Activated CD8-positive, alpha-beta memory T cell treated with anti-CD3 and anti-CD28 coated beads, Interleukin-2, amount 10 ng/mL, durations not matched to agents 7 days and 5 days (primary cell): ENCODE results near the gene SLC18B1. TPM values are rescaled to one million over a fixed set of nuclear protein-coding genes. Genes with fewer than 3 reads are reported as not detected.

Source experiments
- ATAC-seq: fragments of 150-1000 bp; cut with Tn5 transposase; one replicate; pipeline ENCODE4 v1.10.0; 2021; ENCODE audit warnings: moderate library complexity
- CTCF ChIA-PET: fragments of 350-600 bp; sonication (Branson Sonifier 250); formaldehyde crosslinking; loops from one replicate; lab custom pipeline; 2021; ENCODE audit warnings: antibody characterized with exemption; lab: Charles Lee
- DNase-seq: peaks from one replicate; pipeline ENCODE4 v3.0.0-alpha.2; 2020
- H3K27ac Mint-ChIP-seq: one replicate; pipeline ENCODE4 v1.8.0; 2021; ENCODE audit warnings: mild to moderate bottlenecking, mixed read lengths
- H3K27me3 Mint-ChIP-seq: one replicate; pipeline ENCODE4 v1.8.0; 2021; ENCODE audit warnings: mixed read lengths
- H3K36me3 Mint-ChIP-seq: one replicate; pipeline ENCODE4 v1.8.0; 2021; ENCODE audit warnings: mild to moderate bottlenecking, mixed read lengths
- H3K4me1 Mint-ChIP-seq: one replicate; pipeline ENCODE4 v1.8.0; 2021; ENCODE audit warnings: mixed read lengths
- H3K4me3 Mint-ChIP-seq: one replicate; pipeline ENCODE4 v1.8.0; 2021; ENCODE audit warnings: mild to moderate bottlenecking, moderate library complexity, mixed read lengths
- H3K9me3 Mint-ChIP-seq: one replicate; pipeline ENCODE4 v1.8.0; 2022; ENCODE audit warnings: low read depth, mixed read lengths
- total RNA-seq, 2 experiments: library from RNA; stranded (reverse); gene quantifications; one replicate each; pipeline ENCODE4 v1.2.3, GENCODE V29; 2021

The SLC18B1 gene
- total RNA-seq, 2 experiments from 2014 or later = 6.4 to 7.8 TPM

DNA sequence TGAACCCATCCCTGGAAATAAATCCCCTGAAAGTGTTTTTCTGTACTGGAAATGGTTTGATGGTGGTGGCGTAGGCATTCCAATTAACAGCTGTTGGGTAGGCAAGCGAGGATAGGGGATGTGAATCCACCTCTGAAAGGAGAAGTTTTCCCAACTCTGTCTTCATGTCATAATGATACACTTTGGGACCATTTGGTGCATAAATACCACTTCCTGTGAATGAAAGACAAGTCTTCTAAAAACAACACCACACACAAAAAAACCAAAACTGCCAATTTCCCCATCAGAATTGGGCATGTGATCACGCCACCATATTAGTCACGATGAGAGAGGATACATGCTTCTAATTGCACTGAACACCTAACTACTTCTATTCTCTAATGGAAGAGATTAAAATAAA lies 47.1 kb downstream of the SLC18B1 start:
- no peak for ATAC-seq
- peaks cover 41% of the 10 kb centered on the region for H3K36me3 Mint-ChIP-seq
- H3K4me1 Mint-ChIP-seq = peaks cover 42% of the 10 kb centered on the region

DNA sequence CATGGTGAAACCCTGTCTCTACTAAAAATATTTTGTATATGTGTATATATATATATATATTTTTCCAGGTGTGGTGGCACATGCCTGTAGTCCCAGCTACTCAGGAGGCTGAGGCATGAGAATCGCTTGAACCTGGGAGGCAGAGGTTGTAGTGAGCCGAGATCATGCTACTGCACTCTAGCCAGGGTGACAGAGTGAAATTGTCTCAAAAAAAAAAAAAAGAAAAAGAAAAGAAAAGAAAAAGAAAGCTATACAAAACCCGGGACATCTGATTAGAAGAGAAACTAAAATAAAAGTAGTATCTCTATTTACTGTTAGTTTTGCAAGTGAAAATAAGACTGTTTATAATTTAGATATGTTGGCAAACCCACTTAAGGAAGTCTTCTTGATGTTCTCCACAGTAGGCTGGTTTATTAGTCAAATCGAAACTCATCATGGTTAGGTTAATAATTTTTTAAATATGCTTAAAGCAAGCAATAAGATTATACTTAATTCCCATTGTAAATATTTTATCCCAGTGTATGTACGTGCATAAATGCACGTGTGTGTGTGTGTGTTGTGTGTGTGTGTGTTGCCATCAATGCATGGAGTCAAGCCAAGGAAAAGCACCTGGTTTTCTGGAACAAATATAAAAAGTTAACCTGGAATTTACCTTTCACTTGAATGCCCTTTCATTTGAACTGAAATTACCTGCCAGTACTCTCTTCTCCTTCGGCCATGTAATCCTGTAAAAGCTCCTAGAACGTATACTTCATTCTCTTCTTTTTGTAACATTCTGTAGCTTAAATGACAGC lies 47.8 kb downstream of the SLC18B1 start:
- H3K4me3 Mint-ChIP-seq = peak overlapping the region; percentile 57
- no peaks in the 10 kb centered on the region for H3K9me3 Mint-ChIP-seq
- peak overlapping the region; percentile 87 for H3K27ac Mint-ChIP-seq
- no peaks in the 10 kb centered on the region for H3K27me3 Mint-ChIP-seq
- CTCF ChIA-PET = interaction anchor here (0.6 to 1.4 kb wide), 4 partner anchors 17 to 75 kb away, joined by 3 read pairs; no protein-coding TSS in a partner anchor
- DNase-seq (no peak), ATAC-seq (peak; percentile 73)
- peaks cover 42% of the 10 kb centered on the region for H3K4me1 Mint-ChIP-seq
- peaks cover 46% of the 10 kb centered on the region for H3K36me3 Mint-ChIP-seq

More for the DNA sequence above, 47.1 kb downstream of the SLC18B1 start:
- Mint-ChIP-seq H3K27me3 (no peaks in the 10 kb centered on the region), H3K27ac (peak overlapping the region; percentile 87), H3K9me3 (no peaks in the 10 kb centered on the region), H3K4me3 (peak overlapping the region; percentile 57)
- CTCF ChIA-PET = interaction anchor here (1.2 to 1.9 kb wide), 4 partner anchors 11 to 42 kb away, joined by 3 to 9 read pairs (median 3); no protein-coding TSS in a partner anchor
- DNase-seq = peak; percentile 60

DNA sequence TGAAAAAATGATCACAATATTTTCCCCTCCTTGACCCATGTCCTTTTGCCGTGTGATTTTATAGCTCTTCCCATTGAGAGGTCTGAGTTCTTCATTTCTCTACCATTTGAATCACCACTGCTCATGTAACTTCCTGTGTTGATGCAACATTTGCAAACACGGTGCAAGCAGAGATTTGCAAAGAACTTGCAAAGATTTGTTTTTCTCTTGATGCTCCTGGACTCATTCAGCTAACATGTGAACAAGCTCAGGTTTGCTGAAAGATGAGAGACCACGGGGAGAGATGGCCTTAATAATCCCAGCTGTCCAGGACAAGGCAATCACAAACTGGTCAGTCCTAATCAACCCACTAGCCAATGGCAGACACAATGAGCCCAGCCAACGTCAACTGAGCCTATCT lies 49.3 kb downstream of the SLC18B1 start:
- CTCF ChIA-PET = interaction anchor here (1.0 to 1.5 kb wide), 5 partner anchors 9 to 21 kb away, joined by 3 to 5 read pairs (median 3); partner anchors contain the start of gene VNN2
- Mint-ChIP-seq H3K9me3 (peaks cover 3% of the 10 kb centered on the region), H3K27ac (peak overlapping the region; percentile 77), H3K27me3 (no peaks in the 10 kb centered on the region), H3K4me1 (peaks cover 47% of the 10 kb centered on the region), H3K4me3 (peak overlapping the region; percentile 7), H3K36me3 (peaks cover 54% of the 10 kb centered on the region)
- DNase-seq (peak; percentile 60), ATAC-seq (peak; percentile 59)

DNA sequence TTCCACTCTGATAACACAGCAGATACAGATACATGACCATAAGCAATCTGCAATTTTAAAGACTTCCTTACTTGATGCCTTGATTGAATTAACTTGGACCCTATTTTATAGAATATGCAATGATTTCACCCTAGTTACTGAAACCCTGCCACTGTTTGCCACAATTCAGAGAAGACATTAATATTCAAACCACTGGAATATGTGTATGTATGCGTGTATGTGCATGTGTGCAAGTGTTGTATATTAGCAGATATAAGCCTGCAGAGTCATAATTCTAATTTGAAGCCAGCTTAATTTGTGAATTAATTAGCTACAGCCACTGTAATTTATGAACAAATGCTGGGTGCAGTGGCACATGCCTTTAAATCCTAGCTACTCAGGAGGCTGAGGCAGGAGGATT lies 50.0 kb downstream of the SLC18B1 start:
- no peak for ATAC-seq
- Mint-ChIP-seq H3K36me3 (peaks cover 59% of the 10 kb centered on the region), H3K27ac (peak overlapping the region; percentile 77), H3K4me3 (no peak overlapping the region), H3K4me1 (peaks cover 47% of the 10 kb centered on the region), H3K27me3 (no peaks in the 10 kb centered on the region), H3K9me3 (peaks cover 3% of the 10 kb centered on the region)
- CTCF ChIA-PET = interaction anchor here (1.0 to 1.5 kb wide), 5 partner anchors 9 to 21 kb away, joined by 3 to 5 read pairs (median 3); partner anchors contain the start of gene VNN2
- DNase-seq = no peak

DNA sequence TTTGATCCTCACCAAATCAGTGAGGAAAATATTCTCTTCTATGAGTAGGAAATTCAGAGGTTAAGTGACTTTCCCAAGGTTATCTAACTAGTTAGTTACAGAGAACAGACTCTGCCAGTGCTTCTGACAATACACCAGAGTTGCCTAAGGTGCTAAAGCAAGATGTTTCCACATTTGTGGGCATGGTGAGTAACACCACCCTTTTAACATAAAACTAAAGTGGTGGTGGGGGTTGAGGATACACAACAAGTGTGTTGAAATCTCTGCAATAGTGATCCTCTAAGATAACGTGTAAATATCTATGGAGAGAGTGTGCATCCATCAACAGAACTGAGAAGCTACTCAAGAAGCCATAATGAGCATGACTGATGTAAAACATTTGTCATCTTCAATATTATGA lies 52.4 kb downstream of the SLC18B1 start:
- Mint-ChIP-seq H3K4me1 (peaks cover 37% of the 10 kb centered on the region), H3K27me3 (no peaks in the 10 kb centered on the region), H3K36me3 (peaks cover 54% of the 10 kb centered on the region), H3K9me3 (peaks cover 3% of the 10 kb centered on the region), H3K4me3 (no peak overlapping the region), H3K27ac (no peak overlapping the region)
- CTCF ChIA-PET = no interaction called here
- DNase-seq (no peak), ATAC-seq (no peak)

DNA sequence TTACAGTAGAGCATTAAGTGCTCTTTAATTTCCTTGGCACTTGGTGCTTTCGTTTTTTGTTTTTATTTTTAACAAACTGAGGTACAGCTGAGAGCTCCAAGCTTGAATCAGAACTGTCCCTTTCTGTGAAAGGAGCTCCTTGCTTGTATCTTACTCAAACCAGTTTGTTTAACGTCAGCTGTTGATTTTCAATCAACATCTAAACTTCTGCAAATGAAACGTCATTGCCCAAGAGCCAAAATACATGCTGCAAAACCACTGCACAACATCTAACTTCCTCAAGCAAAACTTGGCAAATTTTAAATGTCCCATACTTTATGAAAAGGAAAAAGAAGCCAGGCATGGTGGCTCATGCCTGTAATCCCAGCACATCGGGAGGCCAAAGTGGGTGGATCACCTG lies 55.9 kb downstream of the SLC18B1 start:
- CTCF ChIA-PET = no interaction called here
- DNase-seq = no peak
- Mint-ChIP-seq H3K4me3 (no peak overlapping the region), H3K27ac (no peak overlapping the region), H3K36me3 (peaks cover 46% of the 10 kb centered on the region), H3K4me1 (peaks cover 8% of the 10 kb centered on the region), H3K27me3 (peaks cover 12% of the 10 kb centered on the region), H3K9me3 (peaks cover 12% of the 10 kb centered on the region)
- no peak for ATAC-seq

DNA sequence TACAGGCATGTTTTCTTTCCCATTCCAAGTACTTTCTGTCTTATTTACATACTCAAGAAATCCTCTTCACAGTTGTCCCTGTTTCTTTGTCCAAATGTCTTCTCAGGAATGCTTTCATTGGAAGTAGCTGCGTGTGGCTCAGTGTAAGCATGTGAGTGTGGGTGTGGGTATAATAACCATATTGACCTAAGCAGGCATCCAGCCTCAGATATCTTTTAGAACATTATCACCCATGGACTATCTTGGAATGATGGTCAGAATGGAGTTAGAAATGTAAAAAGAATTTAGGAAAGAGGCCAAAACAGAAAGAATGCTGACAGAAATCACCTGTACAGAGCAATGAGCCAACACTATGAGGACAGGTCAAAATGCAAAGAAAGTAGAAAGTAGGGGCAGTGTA lies 57.2 kb downstream of the SLC18B1 start:
- ATAC-seq (no peak), DNase-seq (no peak)
- peaks cover 39% of the 10 kb centered on the region for H3K36me3 Mint-ChIP-seq
- CTCF ChIA-PET = no interaction called here
- no peak overlapping the region for H3K27ac Mint-ChIP-seq
- H3K27me3 Mint-ChIP-seq = peaks cover 16% of the 10 kb centered on the region
- peaks cover 12% of the 10 kb centered on the region for H3K9me3 Mint-ChIP-seq
- H3K4me1 Mint-ChIP-seq = peaks cover 14% of the 10 kb centered on the region
- no peak overlapping the region for H3K4me3 Mint-ChIP-seq

DNA sequence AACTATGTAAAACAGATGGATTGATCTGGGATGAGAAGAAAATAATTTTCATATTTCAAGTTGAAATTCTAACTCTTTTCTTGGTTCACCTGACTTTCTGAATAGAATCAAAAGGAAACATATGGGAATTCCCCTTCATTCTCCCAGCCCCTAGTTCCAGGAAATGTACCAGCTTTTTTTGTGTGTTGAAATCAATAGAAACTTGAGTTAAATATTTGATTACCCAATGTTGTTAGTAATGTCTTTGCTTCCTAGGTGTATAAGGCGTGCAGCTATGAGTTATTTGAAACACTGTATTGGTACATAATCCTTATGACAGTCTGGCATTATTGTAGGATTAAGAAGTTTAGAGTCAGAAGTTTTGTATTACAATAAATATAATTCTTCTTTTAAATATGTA lies 62.2 kb downstream of the SLC18B1 start:
- Mint-ChIP-seq H3K27me3 (peaks cover 29% of the 10 kb centered on the region), H3K27ac (no peak overlapping the region), H3K4me3 (no peak overlapping the region), H3K9me3 (peaks cover 9% of the 10 kb centered on the region), H3K36me3 (peaks cover 11% of the 10 kb centered on the region), H3K4me1 (peaks cover 17% of the 10 kb centered on the region)
- no peak for DNase-seq
- no peak for ATAC-seq
- CTCF ChIA-PET = no interaction called here

DNA sequence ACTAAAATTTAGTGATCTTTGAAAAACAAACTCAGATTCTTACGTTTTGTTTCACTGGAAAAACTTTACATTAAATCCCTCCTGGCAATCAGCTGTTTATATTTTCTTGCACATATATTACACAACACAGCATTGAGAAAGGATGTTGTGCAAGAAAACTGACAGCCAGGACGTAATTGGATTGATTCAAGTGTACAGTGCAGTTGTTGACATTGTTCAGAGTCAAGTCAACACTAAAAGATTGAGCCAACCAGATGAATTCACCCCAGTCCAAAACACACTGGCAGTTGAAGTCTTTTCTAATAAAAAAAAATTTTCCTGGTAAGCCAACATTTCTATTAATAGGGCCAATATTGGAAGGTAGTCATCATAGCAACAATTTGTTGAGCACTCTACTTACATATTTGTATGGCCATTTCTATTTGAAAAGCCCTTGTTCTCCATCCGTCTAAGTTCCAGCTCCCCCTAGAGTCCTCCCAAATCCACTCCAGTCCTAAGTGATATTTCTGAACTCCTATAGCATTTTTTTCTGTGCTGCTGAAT lies 63.7 kb downstream of the SLC18B1 start:
- Mint-ChIP-seq H3K27me3 (peaks cover 29% of the 10 kb centered on the region), H3K9me3 (peaks cover 8% of the 10 kb centered on the region), H3K4me1 (peaks cover 17% of the 10 kb centered on the region), H3K27ac (no peak overlapping the region), H3K36me3 (peaks cover 4% of the 10 kb centered on the region), H3K4me3 (no peak overlapping the region)
- DNase-seq (no peak), ATAC-seq (no peak)
- CTCF ChIA-PET = no interaction called here

DNA sequence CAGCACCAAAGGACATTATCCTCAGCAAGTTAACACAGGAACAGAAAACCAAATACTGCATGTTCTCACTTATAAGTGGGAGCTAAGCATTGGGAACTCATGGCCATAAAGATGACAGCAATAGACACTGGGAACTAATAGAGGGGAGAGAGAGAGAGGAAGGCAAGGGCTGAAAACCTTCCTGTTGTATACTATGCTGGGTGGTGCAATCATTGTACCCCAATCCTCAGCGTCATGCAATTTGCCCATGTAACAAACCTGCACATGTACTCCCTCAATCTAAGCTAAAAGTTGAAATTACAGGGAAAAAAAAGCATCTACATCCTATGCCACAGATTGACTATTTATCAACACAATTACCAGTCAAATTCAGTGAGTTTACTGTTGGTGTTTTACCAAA lies 64.6 kb downstream of the SLC18B1 start:
- Mint-ChIP-seq H3K4me1 (peaks cover 17% of the 10 kb centered on the region), H3K36me3 (peaks cover 4% of the 10 kb centered on the region), H3K27me3 (peaks cover 24% of the 10 kb centered on the region), H3K27ac (no peak overlapping the region), H3K9me3 (peaks cover 4% of the 10 kb centered on the region), H3K4me3 (no peak overlapping the region)
- DNase-seq = no peak
- CTCF ChIA-PET = interaction anchor here (0.7 kb wide), 1 partner anchor 39 kb away, joined by 3 read pairs; no protein-coding TSS in a partner anchor
- no peak for ATAC-seq

DNA sequence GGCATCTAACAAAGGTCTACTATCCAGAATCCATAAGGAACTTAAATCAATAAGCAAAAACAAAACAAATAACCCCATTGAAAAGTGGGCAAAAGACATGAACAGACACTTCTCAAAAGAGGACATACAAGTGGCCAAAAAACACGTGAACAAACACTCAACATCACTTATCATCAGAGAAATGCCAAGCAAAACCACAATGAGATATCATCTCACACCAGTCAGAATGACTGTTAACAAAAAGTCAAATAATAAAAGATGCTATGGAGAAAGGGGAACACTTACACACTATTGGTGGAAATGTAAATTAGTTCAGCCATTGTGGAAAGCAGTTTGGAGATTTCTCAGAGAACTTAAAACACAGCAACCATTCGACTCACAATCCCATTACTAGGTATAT lies 65.2 kb downstream of the SLC18B1 start:
- Mint-ChIP-seq H3K4me1 (peaks cover 17% of the 10 kb centered on the region), H3K27ac (no peak overlapping the region), H3K9me3 (peaks cover 2% of the 10 kb centered on the region), H3K4me3 (no peak overlapping the region), H3K36me3 (peaks cover 3% of the 10 kb centered on the region), H3K27me3 (peaks cover 20% of the 10 kb centered on the region)
- CTCF ChIA-PET = interaction anchor here (0.7 kb wide), 1 partner anchor 40 kb away, joined by 3 read pairs; no protein-coding TSS in a partner anchor
- ATAC-seq (no peak), DNase-seq (no peak)

DNA sequence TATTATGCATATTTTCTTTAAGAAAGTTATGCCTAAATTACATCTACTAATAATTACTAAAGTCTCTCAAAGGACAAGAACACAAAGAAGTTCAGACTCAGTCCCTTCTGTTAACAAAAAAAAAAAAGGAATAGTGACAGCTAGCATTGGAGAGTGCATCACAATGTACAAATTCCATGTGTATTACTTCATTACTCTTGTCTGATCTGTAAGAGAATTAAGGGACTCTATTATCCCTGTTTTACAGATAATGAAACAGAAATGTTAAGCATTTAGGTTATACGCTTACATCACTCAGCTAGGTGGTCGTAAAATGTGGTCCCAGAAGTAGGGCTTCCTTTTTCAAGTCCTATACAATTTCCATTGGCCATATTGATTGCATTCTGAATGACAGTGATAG lies 67.4 kb downstream of the SLC18B1 start:
- no peak for ATAC-seq
- DNase-seq = no peak
- H3K4me3 Mint-ChIP-seq = no peak overlapping the region
- H3K9me3 Mint-ChIP-seq = no peaks in the 10 kb centered on the region
- H3K4me1 Mint-ChIP-seq = peaks cover 18% of the 10 kb centered on the region
- no peak overlapping the region for H3K27ac Mint-ChIP-seq
- H3K27me3 Mint-ChIP-seq = peaks cover 13% of the 10 kb centered on the region
- CTCF ChIA-PET = no interaction called here
- H3K36me3 Mint-ChIP-seq = no peaks in the 10 kb centered on the region

DNA sequence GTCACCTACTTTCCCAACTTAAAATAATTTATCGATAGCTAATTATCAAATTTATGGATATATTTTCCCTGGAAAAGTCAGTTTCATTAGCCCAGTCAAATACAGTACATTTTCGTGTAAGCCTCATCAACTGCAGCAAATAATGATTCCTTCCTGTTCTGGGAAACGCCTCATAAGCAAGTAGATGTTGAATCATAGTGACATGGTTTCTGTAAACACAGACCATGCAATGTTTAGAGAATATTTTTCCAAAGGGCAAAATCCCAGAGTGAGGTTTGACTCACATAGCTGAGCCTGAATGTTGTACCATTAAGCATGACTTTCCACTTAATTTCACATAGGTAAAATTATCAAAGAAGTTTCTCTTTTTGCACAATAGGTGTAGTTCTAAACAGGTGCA lies 67.9 kb downstream of the SLC18B1 start:
- Mint-ChIP-seq H3K27me3 (peaks cover 13% of the 10 kb centered on the region), H3K4me1 (peaks cover 20% of the 10 kb centered on the region), H3K36me3 (no peaks in the 10 kb centered on the region), H3K4me3 (no peak overlapping the region), H3K9me3 (no peaks in the 10 kb centered on the region), H3K27ac (no peak overlapping the region)
- CTCF ChIA-PET = no interaction called here
- no peak for ATAC-seq
- DNase-seq = no peak
